Astrocyte (in vitro differentiated cells and primary cell): ENCODE measurements around the gene FBLN2.

Experiments
- EZH2 ChIP-seq: IDR thresholded peaks from 2 replicates; pipeline ENCODE4 v1.6.1; 2012; ENCODE audit warnings: mild to moderate bottlenecking, low read length, inconsistent platforms; ENCODE audit not compliant: insufficient read depth
- TF ChIP-seq, protein P1 (sequence below): IDR thresholded peaks from 2 replicates; pipeline ENCODE4 v1.5.1; 2011; ENCODE audit warnings: low read depth, mild to moderate bottlenecking, inconsistent platforms, low read length, moderate library complexity; ENCODE audit not compliant: insufficient read depth

DNA sequence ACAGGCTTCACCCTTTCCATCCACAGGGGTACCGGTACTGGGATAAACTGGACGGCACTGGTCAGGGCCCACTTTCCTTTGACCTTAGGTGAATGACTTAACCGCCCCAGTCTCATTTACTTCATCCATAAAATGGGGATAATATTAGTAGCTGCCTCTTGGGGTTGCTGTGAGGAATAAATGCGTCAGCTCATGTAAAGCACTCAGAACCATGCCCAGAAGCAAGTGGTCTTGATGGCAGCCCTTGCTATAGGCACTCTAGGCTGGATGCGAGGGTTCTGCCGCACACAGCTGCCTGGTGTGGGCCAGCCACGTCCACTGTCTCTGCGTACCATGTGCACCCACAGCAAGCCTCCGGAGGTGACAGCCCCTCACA lies 32.2 kb upstream of the FBLN2 start:
- TF ChIP-seq, protein P1, sequence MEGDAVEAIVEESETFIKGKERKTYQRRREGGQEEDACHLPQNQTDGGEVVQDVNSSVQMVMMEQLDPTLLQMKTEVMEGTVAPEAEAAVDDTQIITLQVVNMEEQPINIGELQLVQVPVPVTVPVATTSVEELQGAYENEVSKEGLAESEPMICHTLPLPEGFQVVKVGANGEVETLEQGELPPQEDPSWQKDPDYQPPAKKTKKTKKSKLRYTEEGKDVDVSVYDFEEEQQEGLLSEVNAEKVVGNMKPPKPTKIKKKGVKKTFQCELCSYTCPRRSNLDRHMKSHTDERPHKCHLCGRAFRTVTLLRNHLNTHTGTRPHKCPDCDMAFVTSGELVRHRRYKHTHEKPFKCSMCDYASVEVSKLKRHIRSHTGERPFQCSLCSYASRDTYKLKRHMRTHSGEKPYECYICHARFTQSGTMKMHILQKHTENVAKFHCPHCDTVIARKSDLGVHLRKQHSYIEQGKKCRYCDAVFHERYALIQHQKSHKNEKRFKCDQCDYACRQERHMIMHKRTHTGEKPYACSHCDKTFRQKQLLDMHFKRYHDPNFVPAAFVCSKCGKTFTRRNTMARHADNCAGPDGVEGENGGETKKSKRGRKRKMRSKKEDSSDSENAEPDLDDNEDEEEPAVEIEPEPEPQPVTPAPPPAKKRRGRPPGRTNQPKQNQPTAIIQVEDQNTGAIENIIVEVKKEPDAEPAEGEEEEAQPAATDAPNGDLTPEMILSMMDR: no peak
- no peak for TF ChIP-seq EZH2
